K562 (cell line): Measurements from ENCODE around the gene KRT5.
A peak's percentile ranks its signal among the peaks of the same experiment; 100 is the strongest.

ENCODE experiments used
- RFX7 ChIP-seq: fragments of 250-450 bp; sonication (Bioruptor Pico); IDR thresholded peaks from 2 replicates; pipeline ENCODE4 v1.5.1; 2021; ENCODE audit warnings: mild to moderate bottlenecking
- TF ChIP-seq, protein P1 (sequence below), 3 experiments: IDR thresholded peaks in 2 of 3; conservative IDR thresholded peaks in 1 of 3; 2 replicates each; pipeline ENCODE4 v1.5.1; 2011 to 2012; ENCODE audit warnings: low read length in 3 of 3, mild to moderate bottlenecking in 3 of 3, control low read depth in 2 of 3, improper control_type of control experiment in 1 of 3, inconsistent platforms in 1 of 3, low read depth in 1 of 3, mixed read lengths in 1 of 3, moderate library complexity in 1 of 3; ENCODE audit not compliant: insufficient read depth in 2 of 3

DNA sequence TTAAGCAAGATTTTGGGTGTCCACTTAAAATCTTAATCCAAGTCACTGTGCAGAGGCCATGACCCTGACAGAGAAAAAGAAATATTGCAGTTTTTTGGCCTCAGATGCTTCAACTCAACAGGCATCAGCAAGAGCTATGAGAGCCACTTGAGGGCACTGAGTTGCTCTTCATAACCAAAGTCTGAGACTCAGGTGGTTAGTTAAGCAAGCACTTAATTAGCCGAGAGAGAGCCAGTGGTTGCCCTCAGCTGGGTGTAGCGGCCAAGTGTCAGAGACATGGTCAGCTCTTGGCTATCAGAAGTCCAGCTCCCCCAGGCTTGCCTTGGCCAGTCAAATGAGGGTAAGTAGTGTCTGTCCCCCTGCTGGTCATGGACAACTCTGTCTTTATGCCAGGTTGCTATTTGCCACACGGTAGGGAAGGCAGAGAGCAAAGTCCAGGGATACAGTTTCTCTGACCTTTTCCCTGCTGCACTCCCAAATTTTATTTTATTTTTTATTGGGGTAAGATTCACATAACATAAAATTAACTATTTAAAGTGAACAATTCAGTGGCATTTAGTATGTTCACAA is 41.8 kb upstream of the KRT5 start:
- no peak for TF ChIP-seq RFX7 (CRISPR knock-in tag)
- TF ChIP-seq, protein P1, sequence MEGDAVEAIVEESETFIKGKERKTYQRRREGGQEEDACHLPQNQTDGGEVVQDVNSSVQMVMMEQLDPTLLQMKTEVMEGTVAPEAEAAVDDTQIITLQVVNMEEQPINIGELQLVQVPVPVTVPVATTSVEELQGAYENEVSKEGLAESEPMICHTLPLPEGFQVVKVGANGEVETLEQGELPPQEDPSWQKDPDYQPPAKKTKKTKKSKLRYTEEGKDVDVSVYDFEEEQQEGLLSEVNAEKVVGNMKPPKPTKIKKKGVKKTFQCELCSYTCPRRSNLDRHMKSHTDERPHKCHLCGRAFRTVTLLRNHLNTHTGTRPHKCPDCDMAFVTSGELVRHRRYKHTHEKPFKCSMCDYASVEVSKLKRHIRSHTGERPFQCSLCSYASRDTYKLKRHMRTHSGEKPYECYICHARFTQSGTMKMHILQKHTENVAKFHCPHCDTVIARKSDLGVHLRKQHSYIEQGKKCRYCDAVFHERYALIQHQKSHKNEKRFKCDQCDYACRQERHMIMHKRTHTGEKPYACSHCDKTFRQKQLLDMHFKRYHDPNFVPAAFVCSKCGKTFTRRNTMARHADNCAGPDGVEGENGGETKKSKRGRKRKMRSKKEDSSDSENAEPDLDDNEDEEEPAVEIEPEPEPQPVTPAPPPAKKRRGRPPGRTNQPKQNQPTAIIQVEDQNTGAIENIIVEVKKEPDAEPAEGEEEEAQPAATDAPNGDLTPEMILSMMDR (IDR thresholded peaks at IDR 0.05 in 2 of 3, conservative IDR thresholded peaks at IDR 0.05 in 1 of 3; ENCODE audit: insufficient read depth in 2 of 3, low read depth in 1 of 3, low read length in 3 of 3), result peak; percentile 25 to 38 (median 35); a peak in 2 of 6 replicates
